Measurements from ENCODE around the gene KERA.
"Not testable (repeated sequence)": the region's sequence is repeated elsewhere in the genome, so short reads cannot be mapped to it uniquely, and the experiment has no call there.

Gene KERA

GRCh38 chr12:91057368-91058165 lies at the start of gene KERA:
Gene KERA, minus strand, starts transcription at chr12:91058024. Its CDS starts 1,743 bp downstream, at chr12:91056281.
- no peak for DNase-seq

DNA sequence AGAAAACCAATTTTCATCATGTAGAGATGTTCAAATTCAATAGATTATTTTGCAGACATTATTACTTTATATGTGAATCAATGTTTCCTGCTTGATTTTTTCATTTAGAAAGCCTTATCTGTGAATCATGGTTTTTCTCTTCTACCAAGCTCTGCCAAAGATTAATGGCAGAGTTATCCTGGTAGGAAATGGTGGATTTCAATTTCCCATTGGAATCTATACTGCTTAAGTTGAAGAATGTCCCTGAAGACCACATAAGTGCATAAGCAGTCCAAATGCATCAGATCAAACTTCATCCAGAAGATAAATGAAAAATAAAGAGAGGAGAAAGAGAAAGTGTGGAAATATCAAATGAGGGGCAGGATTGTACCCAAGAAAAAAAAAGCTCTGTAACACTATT lies 48.5 kb upstream of the KERA start:
- no peak for DNase-seq

- no peak for DNase-seq
Observed at GRCh38 chr12:91105807-91106206, 48.0 kb upstream of the KERA start.

DNA sequence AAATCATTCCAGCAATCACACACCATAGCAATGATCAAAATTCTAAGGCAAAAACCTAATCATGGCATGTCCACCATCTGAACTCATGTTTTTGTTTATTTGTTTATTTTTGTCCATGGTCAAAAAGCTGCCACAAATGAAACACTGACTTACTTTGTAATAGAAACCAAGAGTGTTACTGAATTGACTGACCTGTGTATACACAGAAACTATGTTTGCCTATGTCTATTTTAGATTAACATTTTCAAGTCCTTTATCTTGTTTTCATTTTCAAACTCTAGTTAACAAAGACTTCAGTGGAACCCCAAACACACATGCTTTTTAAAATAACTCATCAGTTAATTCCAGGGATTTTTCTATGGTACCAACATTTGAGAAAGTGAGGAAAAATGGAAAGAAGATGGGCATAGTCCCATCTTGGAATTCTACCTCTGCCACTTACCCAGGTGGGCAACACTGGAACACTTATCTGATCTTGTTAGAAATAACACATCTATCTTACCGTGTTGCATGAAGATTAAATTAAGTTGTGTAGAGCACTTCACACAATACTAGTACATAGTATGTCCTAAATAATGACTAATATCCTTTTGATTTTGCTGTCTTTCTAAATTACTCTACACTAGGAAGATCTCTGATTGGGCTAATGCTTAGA lies 47.1 kb upstream of the KERA start:
- no peak for DNase-seq

GRCh38 chr12:91103624-91104023 lies 45.8 kb upstream of the KERA start:
- DNase-seq: no peak

DNA sequence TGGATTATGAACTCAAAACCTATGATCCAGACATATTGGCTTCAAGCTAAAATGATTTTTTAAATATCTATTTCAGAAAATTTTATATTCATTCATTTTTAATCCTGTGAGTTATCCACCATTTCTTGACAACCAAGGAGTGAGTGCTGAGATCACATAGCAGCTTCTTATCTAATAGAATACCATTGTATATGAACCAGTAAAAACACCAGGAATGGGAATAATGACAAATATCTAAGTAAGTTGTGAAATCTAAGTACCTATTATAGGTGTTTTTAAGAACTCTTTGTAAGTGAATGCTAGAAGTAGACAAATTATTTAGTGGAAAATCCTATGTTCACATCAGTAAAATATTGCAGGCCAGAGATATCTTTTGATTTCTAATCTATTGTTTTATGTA lies 45.3 kb upstream of the KERA start:
- no peak for DNase-seq

GRCh38 chr12:91100906-91101305 lies 43.1 kb upstream of the KERA start:
- no peak for DNase-seq

DNA sequence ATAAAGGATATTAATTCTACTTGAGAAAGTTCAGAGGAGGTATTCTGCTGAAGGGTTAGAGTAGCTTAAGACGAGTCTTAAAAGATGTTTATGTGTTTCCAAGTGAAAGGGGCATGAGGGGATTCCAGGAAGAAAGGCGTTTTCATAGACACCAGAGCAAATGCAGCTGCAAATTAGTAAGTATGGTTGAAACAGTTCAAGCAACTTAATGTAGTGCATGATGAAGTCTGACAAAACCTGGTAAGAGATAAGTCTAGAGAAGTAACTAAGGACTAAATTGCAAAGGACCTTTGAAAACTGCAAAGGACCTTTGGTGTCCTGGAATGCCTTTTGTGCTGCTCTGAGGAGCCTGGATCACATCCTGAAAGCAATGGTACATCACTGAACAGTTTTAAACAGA lies 42.0 kb upstream of the KERA start:
- no peak for DNase-seq

GRCh38 chr12:91099341-91099740 lies 41.5 kb upstream of the KERA start:
- no peak for DNase-seq

DNA sequence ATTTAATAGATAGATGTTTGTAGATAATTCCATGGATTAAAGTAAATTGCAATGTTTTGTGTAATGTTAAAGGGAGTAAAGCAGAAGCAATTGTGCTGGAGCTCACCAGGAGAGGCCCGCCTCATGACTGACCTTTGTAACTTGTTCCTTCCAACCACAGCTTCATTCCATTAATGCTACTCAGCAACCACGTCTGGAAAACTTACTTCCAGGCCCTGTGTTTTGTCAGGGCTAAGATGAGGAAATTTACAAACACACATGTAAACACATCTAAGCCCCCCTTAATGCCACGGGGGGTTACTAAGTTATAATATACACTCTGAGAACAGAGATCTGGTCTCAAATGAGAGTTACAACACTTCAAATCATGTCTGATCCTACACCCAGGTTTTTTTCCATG lies 41.1 kb upstream of the KERA start:
- no peak for DNase-seq

DNA sequence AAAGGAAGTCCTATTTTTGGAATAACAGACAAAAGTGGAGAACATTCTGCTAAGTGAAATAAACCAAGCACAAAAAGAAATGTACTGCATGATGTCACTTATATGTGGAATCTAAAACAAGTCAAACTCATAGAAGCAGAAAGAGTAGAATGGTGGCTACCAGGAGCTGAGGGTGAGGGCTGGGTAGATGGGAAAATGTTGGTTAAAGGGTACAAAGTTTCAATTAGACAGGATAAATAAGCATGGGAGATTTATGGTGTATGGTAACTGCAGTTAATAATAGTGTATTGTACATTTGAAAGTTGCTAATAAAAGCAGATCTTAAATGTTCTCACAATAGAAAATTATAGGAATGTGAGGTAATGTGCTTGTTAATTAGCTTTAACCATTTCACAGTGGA lies 40.6 kb upstream of the KERA start:
- DNase-seq: no peak

DNA sequence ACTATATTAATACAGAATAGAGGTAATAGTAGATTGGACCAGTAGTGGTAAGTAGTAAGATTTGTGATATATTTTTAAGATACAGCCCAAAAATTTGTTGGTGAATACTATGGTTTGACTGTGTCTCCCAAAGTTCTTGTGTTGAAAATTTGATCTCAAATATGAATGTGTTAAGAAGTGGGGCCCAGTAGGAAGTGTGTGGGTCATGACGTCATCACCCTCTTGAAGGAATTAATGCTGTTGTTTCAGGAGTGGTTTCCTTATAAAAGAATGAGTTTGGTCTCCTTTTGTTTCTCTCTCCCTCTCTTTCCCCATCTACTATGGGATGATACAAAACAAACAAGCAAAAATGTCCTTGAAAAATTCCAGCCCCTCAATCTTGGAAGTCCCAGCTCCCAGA lies 37.1 kb upstream of the KERA start:
- no peak for DNase-seq

DNA sequence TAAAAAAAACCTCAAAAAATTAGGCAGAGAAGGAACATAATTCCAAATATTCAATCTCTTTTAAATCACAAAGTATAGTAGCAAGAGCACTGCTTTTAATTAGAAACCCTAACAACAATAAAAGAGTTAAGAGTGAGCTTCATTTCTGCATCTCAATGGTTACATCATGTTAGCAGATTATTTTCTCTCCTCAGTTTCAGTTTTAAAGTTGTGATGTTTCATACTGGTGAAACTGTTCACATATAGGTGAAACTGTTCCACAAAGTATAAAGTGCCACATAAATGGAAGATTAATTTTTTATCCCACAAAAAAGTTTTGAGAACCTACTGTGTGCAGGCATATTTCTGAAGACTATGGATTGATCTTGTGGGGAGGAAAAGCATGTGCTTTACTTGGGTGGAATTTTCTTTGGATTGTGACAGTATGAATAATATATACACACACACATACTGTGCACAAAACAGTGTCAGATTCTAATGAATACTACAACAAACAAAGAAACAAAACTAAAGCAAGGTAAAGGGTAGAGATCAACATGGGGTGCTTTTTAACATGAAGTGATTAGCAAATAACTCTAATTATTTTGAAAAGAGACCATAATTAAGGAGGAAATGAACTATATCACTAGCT lies 36.3 kb upstream of the KERA start:
- no peak for DNase-seq

DNA sequence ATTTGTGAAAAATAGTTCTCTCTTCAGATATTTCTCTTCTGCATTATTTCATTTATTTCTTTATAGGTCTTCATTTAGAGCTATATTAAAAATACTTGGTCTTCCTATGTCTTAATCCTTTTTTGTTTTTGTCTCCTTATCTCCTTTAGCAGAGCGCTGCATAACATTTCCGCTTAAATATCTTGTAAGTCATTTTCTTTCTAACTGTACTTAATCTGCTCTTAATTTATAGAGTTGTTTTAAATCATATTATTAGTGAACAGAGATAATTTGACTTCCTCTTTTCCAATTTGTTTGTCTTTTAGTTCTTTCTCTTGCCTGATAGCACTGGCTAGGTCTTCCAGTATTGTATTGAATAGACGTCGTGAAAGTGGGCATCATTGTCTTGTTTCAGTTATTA lies 35.5 kb upstream of the KERA start:
- no peak for DNase-seq

- no peak for DNase-seq
Observed at GRCh38 chr12:91091916-91092715, 34.3 kb upstream of the KERA start.

GRCh38 chr12:91089953-91090352 lies 32.1 kb upstream of the KERA start:
- DNase-seq: not testable (repeated sequence)

- DNase-seq: no peak
Observed at GRCh38 chr12:91080041-91080440, 22.2 kb upstream of the KERA start.

GRCh38 chr12:91078501-91078900 lies 20.7 kb upstream of the KERA start:
- no peak for DNase-seq

GRCh38 chr12:91077228-91077954 lies 19.6 kb upstream of the KERA start:
- DNase-seq: no peak

DNA sequence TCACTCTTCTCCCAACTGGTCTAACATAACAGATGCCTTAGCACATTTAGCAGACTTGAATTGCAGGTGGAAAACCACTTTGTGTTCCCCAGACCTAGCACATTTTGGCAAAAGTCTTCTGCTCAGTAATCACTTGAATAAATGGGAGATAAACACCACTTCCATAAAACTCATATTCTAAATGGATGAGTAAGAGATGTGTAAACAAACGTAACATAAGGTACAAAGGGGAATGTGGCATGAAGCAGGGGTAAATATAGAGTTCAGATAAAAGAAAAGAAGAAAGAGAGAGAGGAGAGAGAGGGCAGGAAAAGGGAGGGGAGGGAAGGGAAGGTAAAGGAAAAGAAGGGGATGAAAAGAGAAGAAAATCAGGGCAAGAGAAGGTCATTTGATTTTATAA lies 17.0 kb upstream of the KERA start:
- no peak for DNase-seq

- DNase-seq: no peak
Observed at GRCh38 chr12:91074154-91074709, 16.4 kb upstream of the KERA start.

- DNase-seq: no peak
Observed at GRCh38 chr12:91073426-91073825, 15.6 kb upstream of the KERA start.
